BLaER1 treated with 17β-estradiol and CSF1 and Interleukin-3, amounts not matched to agents 10 nM and 100 nM (cell line): ENCODE results near the gene DPEP2NB.
"Not testable (repeated sequence)": the region's sequence is repeated elsewhere in the genome, so short reads cannot be mapped to it uniquely, and the experiment has no call there.

ENCODE experiments used
- H3K27ac ChIP-seq, 11 experiments: shearing (Covaris generic); formaldehyde crosslinking; 2 replicates each; pipeline ENCODE4 v1.8.1; 2022
- H3K27me3 ChIP-seq, 11 experiments: shearing (Covaris generic); formaldehyde crosslinking; 2 replicates each; pipeline ENCODE4 v1.8.1; 2022
- H3K36me3 ChIP-seq, 11 experiments: shearing (Covaris generic); formaldehyde crosslinking; 2 replicates each; pipeline ENCODE4 v1.8.1; 2022
- H3K4me1 ChIP-seq, 10 experiments: shearing (Covaris generic); formaldehyde crosslinking; 2 replicates each; pipeline ENCODE4 v1.8.1; 2022
- H3K4me2 ChIP-seq, 11 experiments: shearing (Covaris generic); formaldehyde crosslinking; 2 replicates each; pipeline ENCODE4 v1.8.1; 2022
- H3K4me3 ChIP-seq, 10 experiments: shearing (Covaris generic); formaldehyde crosslinking; 2 replicates each; pipeline ENCODE4 v1.8.1; 2022
- H3K9ac ChIP-seq, 11 experiments: shearing (Covaris generic); formaldehyde crosslinking; 2 replicates each; pipeline ENCODE4 v1.8.1; 2022
- H3K9me3 ChIP-seq, 11 experiments: shearing (Covaris generic); formaldehyde crosslinking; replicated peaks in 1 of 11; 2 replicates each; pipeline ENCODE4 v1.8.1; 2022
- H4K20me1 ChIP-seq, 11 experiments: shearing (Covaris generic); formaldehyde crosslinking; 2 replicates each; pipeline ENCODE4 v1.8.1; 2022
- Cebpa-rat ChIP-seq, 11 experiments: shearing (Covaris generic); IDR thresholded peaks; 2 replicates each; pipeline ENCODE4 v1.8.1; 2022

Gene DPEP2NB

GRCh38 chr16:68005211-68005610 lies 10.5 kb downstream of the DPEP2NB start:
- Histone ChIP-seq H3K27me3 (no peaks in the 10 kb centered on the region), H3K36me3 (no peaks in the 10 kb centered on the region), H3K27ac (peak overlapping the region in 8 of 11 experiments; percentile 9 to 90 (median 63); a peak in 12 of 22 replicates), H3K4me2 (peak overlapping the region in 5 of 11 experiments; percentile 23 to 80 (median 49); a peak in 10 of 22 replicates), H3K9me3 (no peaks in the 10 kb centered on the region), H3K9ac (peak overlapping the region in 5 of 11 experiments; percentile 50 to 79 (median 67); a peak in 11 of 22 replicates), H4K20me1 (no peaks in the 10 kb centered on the region), H3K4me1 (peaks cover 5 to 76% (median 17%) of the 10 kb centered on the region in 10 experiments), H3K4me3 (no peak overlapping the region)
- TF ChIP-seq Cebpa-rat (IDR thresholded peaks at IDR 0.05), result no peak

DNA sequence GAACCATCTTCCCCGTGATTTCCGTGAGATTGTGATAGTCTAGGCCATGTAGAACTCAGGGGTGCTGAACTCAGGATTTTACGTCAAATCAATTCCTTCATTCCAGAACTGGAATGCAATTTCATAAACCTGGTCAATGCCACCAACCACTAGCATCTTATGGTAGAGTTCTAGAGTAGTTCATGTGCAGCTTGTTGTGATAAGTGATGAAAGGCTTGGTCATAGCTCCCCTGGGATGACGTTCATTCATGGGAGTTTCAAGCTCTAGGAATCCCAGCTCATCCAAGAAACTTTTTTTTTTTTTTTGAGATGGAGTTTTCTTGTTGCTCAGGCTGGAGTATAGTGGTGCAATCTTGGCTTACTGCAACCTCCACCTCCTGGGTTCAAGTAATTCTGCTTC lies 12.7 kb downstream of the DPEP2NB start:
- H3K36me3 ChIP-seq, result no peaks in the 10 kb centered on the region
- H3K4me2 ChIP-seq, result no peak overlapping the region
- H3K9me3 ChIP-seq, result peaks cover 0 to 8% (median 6%) of the 10 kb centered on the region in 11 experiments; a peak in 14 of 22 replicates
- H3K4me3 ChIP-seq, result no peak overlapping the region
- no peak overlapping the region for H3K27ac ChIP-seq
- no peak overlapping the region for H3K9ac ChIP-seq
- no peaks in the 10 kb centered on the region for H4K20me1 ChIP-seq
- no peaks in the 10 kb centered on the region for H3K27me3 ChIP-seq
- no peak for TF ChIP-seq Cebpa-rat (IDR thresholded peaks at IDR 0.05)
- H3K4me1 ChIP-seq, result peaks cover 26 to 82% (median 39%) of the 10 kb centered on the region in 10 experiments

DNA sequence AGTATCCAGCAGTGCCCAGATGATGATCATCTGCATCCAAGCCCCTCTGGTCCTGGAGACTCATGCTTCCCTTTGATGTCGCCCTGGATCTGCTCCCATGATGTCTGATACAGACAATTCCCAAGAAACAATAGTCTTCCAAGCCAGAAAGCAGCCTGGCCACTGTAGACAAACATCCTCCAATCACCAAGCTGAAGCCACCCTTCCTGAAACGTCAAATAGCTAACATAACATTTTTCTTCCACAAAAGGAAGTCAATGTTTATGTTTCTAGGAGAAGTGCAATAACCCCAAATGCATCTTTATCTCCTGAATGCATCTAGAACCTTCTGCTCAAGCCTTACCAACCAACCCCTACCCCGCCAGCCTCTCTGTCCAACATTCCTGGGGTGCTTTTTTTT lies 15.3 kb downstream of the DPEP2NB start:
- peak overlapping the region; percentile 48 to 92 (median 77) for H3K4me2 ChIP-seq
- H3K4me1 ChIP-seq, result peaks cover 26 to 82% (median 37%) of the 10 kb centered on the region in 10 experiments
- H3K36me3 ChIP-seq, result no peaks in the 10 kb centered on the region
- peak overlapping the region in 4 of 11 experiments; percentile 67 to 79 (median 71); a peak in 5 of 22 replicates for H3K9ac ChIP-seq
- no peak for TF ChIP-seq Cebpa-rat (IDR thresholded peaks at IDR 0.05)
- no peaks in the 10 kb centered on the region for H4K20me1 ChIP-seq
- H3K9me3 ChIP-seq, result peaks cover 0 to 12% (median 9%) of the 10 kb centered on the region in 11 experiments; a peak in 14 of 22 replicates
- no peaks in the 10 kb centered on the region for H3K27me3 ChIP-seq
- peak overlapping the region in 1 of 10 experiments; percentile 46; a peak in 2 of 20 replicates for H3K4me3 ChIP-seq
- peak overlapping the region in 8 of 11 experiments; percentile 65 to 87 (median 80); a peak in 14 of 22 replicates for H3K27ac ChIP-seq

- Histone ChIP-seq H3K4me1 (peaks cover 26 to 82% (median 39%) of the 10 kb centered on the region in 10 experiments), H3K27ac (peak overlapping the region in 10 of 11 experiments; percentile 41 to 87 (median 80); a peak in 19 of 22 replicates), H3K4me3 (peak overlapping the region in 2 of 10 experiments; percentile 46 to 47; a peak in 2 of 20 replicates), H4K20me1 (no peaks in the 10 kb centered on the region), H3K36me3 (no peaks in the 10 kb centered on the region), H3K9ac (peak overlapping the region in 7 of 11 experiments; percentile 18 to 79 (median 69); a peak in 11 of 22 replicates), H3K27me3 (no peaks in the 10 kb centered on the region), H3K9me3 (peaks cover 0 to 12% (median 9%) of the 10 kb centered on the region in 11 experiments; a peak in 14 of 22 replicates), H3K4me2 (peak overlapping the region; percentile 48 to 92 (median 77))
- TF ChIP-seq Cebpa-rat (IDR thresholded peaks at IDR 0.05), result no peak
Measured at GRCh38 chr16:67999985-68000384, 15.7 kb downstream of the DPEP2NB start.

GRCh38 chr16:67998779-67999688 lies 16.7 kb downstream of the DPEP2NB start, which contains the start of gene DPEP2:
TSS of gene DPEP2 (minus strand) at chr16:67999484. CDS start at chr16:67993212, 6,272 bp downstream.
- peaks cover 31 to 84% (median 47%) of the 10 kb centered on the region in 10 experiments for H3K4me1 ChIP-seq
- peak within 1 kb of the TSS in 7 of 10 experiments; percentile 1 to 48 (median 46); a peak in 12 of 20 replicates for H3K4me3 ChIP-seq
- peak within 1 kb of the TSS; percentile 48 to 92 (median 77) for H3K4me2 ChIP-seq
- H3K36me3 ChIP-seq, H4K20me1 ChIP-seq, H3K27me3 ChIP-seq: not testable (repeated sequence)
- peak within 1 kb of the TSS; percentile 3 to 79 (median 67); a peak in 17 of 22 replicates for H3K9ac ChIP-seq
- H3K27ac ChIP-seq, result peak within 1 kb of the TSS; percentile 25 to 87 (median 79); a peak in 19 of 22 replicates
- H3K9me3 ChIP-seq, result peaks cover 0 to 12% (median 9%) of the 10 kb centered on the region in 11 experiments; a peak in 14 of 22 replicates

- Histone ChIP-seq H3K9me3 (peaks cover 0 to 12% (median 9%) of the 10 kb centered on the region in 11 experiments; a peak in 14 of 22 replicates), H3K27ac (peak overlapping the region in 9 of 11 experiments; percentile 65 to 87 (median 80); a peak in 16 of 22 replicates), H3K9ac (peak overlapping the region in 2 of 11 experiments; percentile 67 to 79; a peak in 2 of 22 replicates), H3K4me2 (peak overlapping the region; percentile 48 to 92 (median 77); a peak in 21 of 22 replicates), H3K4me1 (peaks cover 38 to 91% (median 55%) of the 10 kb centered on the region in 10 experiments), H3K4me3 (peak overlapping the region in 4 of 10 experiments; percentile 31 to 46 (median 44); a peak in 7 of 20 replicates)
- H3K27me3 ChIP-seq, H4K20me1 ChIP-seq, H3K36me3 ChIP-seq: not testable (repeated sequence)
Measured at GRCh38 chr16:67998231-67998778, 17.4 kb downstream of the DPEP2NB start.

- Histone ChIP-seq H3K4me3 (no peak overlapping the region), H3K27ac (peak overlapping the region in 3 of 11 experiments; percentile 30 to 86 (median 85); a peak in 5 of 22 replicates), H4K20me1 (peaks cover 0 to 13% (median 0%) of the 10 kb centered on the region in 11 experiments; a peak in 1 of 22 replicates), H3K4me1 (peaks cover 53 to 95% (median 70%) of the 10 kb centered on the region in 10 experiments), H3K9me3 (peaks cover 0 to 12% (median 9%) of the 10 kb centered on the region in 11 experiments; a peak in 14 of 22 replicates), H3K36me3 (peaks cover 0 to 5% (median 0%) of the 10 kb centered on the region in 11 experiments; a peak in 1 of 22 replicates), H3K27me3 (no peaks in the 10 kb centered on the region), H3K4me2 (peak overlapping the region in 2 of 11 experiments; percentile 73 to 88; a peak in 4 of 22 replicates), H3K9ac (peak overlapping the region in 1 of 11 experiments; percentile 53; a peak in 1 of 22 replicates)
- TF ChIP-seq Cebpa-rat (IDR thresholded peaks at IDR 0.05), result no peak
Measured at GRCh38 chr16:67996666-67997065, 19.0 kb downstream of the DPEP2NB start.

GRCh38 chr16:67995423-67995822 lies 20.3 kb downstream of the DPEP2NB start:
- Histone ChIP-seq H3K27ac (peak overlapping the region in 4 of 11 experiments; percentile 56 to 86 (median 83); a peak in 8 of 22 replicates), H3K4me2 (peak overlapping the region in 6 of 11 experiments; percentile 1 to 90 (median 78); a peak in 11 of 22 replicates)

DNA sequence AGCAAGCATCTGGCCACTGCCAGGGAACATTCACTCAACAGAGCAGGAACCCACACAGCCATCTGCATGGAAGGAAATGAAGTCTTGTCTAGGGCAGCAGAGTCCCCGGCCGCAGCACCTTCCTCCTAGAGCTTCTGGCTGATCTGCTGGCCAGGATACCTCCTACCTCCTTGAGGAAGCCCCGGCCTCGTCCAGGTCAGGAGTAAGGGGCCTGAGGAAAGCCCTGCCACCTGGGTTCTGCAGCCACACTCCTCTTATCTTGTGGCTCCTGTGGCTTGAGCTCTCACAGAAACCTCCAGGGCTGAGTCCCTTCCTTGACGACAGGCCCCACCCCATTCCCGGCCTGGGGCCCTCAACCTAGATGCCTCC lies 21.7 kb downstream of the DPEP2NB start:
- H3K27me3 ChIP-seq, result not testable (repeated sequence)
- peaks cover 0 to 12% (median 9%) of the 10 kb centered on the region in 11 experiments; a peak in 14 of 22 replicates for H3K9me3 ChIP-seq
- H4K20me1 ChIP-seq, result peaks cover 0 to 19% (median 0%) of the 10 kb centered on the region in 11 experiments; a peak in 1 of 22 replicates
- peak overlapping the region; percentile 59 to 86 (median 81); a peak in 21 of 22 replicates for H3K27ac ChIP-seq
- peak overlapping the region; percentile 79 to 94 (median 87) for H3K4me2 ChIP-seq
- H3K36me3 ChIP-seq, result peaks cover 0 to 12% (median 0%) of the 10 kb centered on the region in 11 experiments; a peak in 2 of 22 replicates
- peaks cover 36 to 71% (median 53%) of the 10 kb centered on the region in 10 experiments for H3K4me1 ChIP-seq
- peak overlapping the region; percentile 51 to 77 (median 70) for H3K9ac ChIP-seq
- peak overlapping the region in 5 of 10 experiments; percentile 29 to 60 (median 42); a peak in 7 of 20 replicates for H3K4me3 ChIP-seq

More at GRCh38 chr16:67995423-67995822, 20.3 kb downstream of the DPEP2NB start:
- Histone ChIP-seq H3K36me3 (peaks cover 0 to 12% (median 0%) of the 10 kb centered on the region in 11 experiments; a peak in 2 of 22 replicates), H3K4me3 (no peak overlapping the region), H3K27me3 (no peaks in the 10 kb centered on the region), H4K20me1 (peaks cover 0 to 19% (median 0%) of the 10 kb centered on the region in 11 experiments; a peak in 1 of 22 replicates), H3K4me1 (peaks cover 50 to 82% (median 66%) of the 10 kb centered on the region in 10 experiments), H3K9me3 (peaks cover 0 to 12% (median 9%) of the 10 kb centered on the region in 11 experiments; a peak in 14 of 22 replicates), H3K9ac (peak overlapping the region in 3 of 11 experiments; percentile 20 to 52 (median 49); a peak in 4 of 22 replicates)
- TF ChIP-seq Cebpa-rat (IDR thresholded peaks at IDR 0.05), result no peak
